Activated B cell treated with CpG ODN at 0.5 μM for 24 hours (primary cell): Measurements from ENCODE around the gene PHACTR3. TPM values are rescaled to one million over a fixed set of nuclear protein-coding genes. Genes with fewer than 3 reads are reported as not detected.

Source experiments
- ATAC-seq: fragments of 200-7000 bp; cut with Tn5 transposase; one replicate; pipeline ENCODE4 v1.10.0; 2021; ENCODE audit warnings: low read depth, mild to moderate bottlenecking, moderate library complexity
- CTCF ChIA-PET: fragments of 350-600 bp; sonication (Branson Sonifier 250); formaldehyde crosslinking; loops from one replicate; lab custom pipeline; 2021; ENCODE audit warnings: antibody characterized with exemption; lab: Charles Lee
- POLR2A ChIA-PET: fragments of 350-600 bp; sonication (Branson Sonifier 250); formaldehyde crosslinking; loops from one replicate; lab custom pipeline; 2021; ENCODE audit warnings: antibody characterized with exemption; lab: Charles Lee
- DNase-seq: peaks from one replicate; pipeline ENCODE4 v3.0.0; 2022
- H3K27ac Mint-ChIP-seq: one replicate; pipeline ENCODE4 v1.8.0; 2020; ENCODE audit warnings: mixed read lengths
- H3K27me3 Mint-ChIP-seq: one replicate; pipeline ENCODE4 v1.8.0; 2021; ENCODE audit warnings: mixed read lengths
- H3K36me3 Mint-ChIP-seq: one replicate; pipeline ENCODE4 v1.8.0; 2021; ENCODE audit warnings: low read depth, mixed read lengths
- H3K4me1 Mint-ChIP-seq: one replicate; pipeline ENCODE4 v1.8.0; 2021; ENCODE audit warnings: mixed read lengths
- H3K4me3 Mint-ChIP-seq: one replicate; pipeline ENCODE4 v1.8.0; 2020; ENCODE audit warnings: mild to moderate bottlenecking, mixed read lengths
- H3K9me3 Mint-ChIP-seq: one replicate; pipeline ENCODE4 v1.8.0; 2020; ENCODE audit warnings: mixed read lengths
- intact Hi-C: fragments of 100-400 bp; cut with micrococcal nuclease; formaldehyde crosslinking; loops from one replicate; pipeline ENCODE4 v1.15.1; 2024
- total RNA-seq: library from RNA; stranded (reverse); gene quantifications from 2 replicates; pipeline ENCODE4 v1.2.3, GENCODE V29; 2022
- TF ChIP-seq, protein P1 (sequence below): fragments of 200-600 bp; IDR thresholded peaks from one replicate; pipeline ENCODE4 v1.8.0; 2022; ENCODE audit warnings: antibody characterized with exemption, mild to moderate bottlenecking

The PHACTR3 gene
- total RNA-seq, 1 donor from 2014 or later = not detected

DNA sequence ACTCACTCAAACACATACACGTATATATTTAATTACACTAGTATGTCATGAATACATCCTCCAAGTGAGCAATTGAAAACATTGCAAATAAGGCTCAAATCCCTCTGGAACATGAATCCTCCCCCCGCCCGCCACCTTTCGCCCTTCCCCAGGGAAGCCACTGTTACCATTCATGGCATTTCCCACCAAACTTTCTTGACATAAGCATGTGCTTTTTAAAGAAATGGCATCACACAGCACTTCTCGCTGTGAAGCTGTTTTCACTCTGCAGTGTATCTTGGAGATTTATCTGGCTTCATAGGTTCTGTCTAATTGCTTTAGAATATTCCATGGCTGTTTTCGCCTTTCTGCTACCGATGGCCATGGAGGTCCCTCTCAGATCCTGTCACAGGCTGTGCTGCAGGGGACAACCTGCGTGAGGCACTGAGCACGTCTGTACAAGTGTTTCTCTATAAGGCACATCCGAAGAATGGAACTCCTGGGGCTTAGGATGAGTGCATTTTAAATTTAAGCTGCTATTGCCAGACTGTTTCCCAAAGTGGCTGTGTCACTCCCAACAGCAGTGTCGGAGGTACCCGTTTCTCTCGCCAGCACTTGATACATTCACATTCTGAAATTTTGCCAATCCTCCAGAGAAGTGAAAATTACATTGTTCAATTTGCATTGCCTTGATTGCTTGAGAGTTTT lies 22.2 kb upstream of the PHACTR3 start:
- Mint-ChIP-seq H3K27ac (no peak overlapping the region), H3K36me3 (no peaks in the 10 kb centered on the region), H3K4me1 (no peaks in the 10 kb centered on the region), H3K4me3 (no peak overlapping the region), H3K9me3 (no peaks in the 10 kb centered on the region), H3K27me3 (peaks cover 21% of the 10 kb centered on the region)
- intact Hi-C loops = no loop called here
- ChIA-PET POLR2A (no interaction called here), CTCF (interaction anchor here (0.9 to 1.1 kb wide), 2 partner anchors 10 to 12 kb away, joined by 3 to 4 read pairs; no protein-coding TSS in a partner anchor)
- DNase-seq (no peak), ATAC-seq (no peak)
- TF ChIP-seq, protein P1, sequence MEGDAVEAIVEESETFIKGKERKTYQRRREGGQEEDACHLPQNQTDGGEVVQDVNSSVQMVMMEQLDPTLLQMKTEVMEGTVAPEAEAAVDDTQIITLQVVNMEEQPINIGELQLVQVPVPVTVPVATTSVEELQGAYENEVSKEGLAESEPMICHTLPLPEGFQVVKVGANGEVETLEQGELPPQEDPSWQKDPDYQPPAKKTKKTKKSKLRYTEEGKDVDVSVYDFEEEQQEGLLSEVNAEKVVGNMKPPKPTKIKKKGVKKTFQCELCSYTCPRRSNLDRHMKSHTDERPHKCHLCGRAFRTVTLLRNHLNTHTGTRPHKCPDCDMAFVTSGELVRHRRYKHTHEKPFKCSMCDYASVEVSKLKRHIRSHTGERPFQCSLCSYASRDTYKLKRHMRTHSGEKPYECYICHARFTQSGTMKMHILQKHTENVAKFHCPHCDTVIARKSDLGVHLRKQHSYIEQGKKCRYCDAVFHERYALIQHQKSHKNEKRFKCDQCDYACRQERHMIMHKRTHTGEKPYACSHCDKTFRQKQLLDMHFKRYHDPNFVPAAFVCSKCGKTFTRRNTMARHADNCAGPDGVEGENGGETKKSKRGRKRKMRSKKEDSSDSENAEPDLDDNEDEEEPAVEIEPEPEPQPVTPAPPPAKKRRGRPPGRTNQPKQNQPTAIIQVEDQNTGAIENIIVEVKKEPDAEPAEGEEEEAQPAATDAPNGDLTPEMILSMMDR = no peak

DNA sequence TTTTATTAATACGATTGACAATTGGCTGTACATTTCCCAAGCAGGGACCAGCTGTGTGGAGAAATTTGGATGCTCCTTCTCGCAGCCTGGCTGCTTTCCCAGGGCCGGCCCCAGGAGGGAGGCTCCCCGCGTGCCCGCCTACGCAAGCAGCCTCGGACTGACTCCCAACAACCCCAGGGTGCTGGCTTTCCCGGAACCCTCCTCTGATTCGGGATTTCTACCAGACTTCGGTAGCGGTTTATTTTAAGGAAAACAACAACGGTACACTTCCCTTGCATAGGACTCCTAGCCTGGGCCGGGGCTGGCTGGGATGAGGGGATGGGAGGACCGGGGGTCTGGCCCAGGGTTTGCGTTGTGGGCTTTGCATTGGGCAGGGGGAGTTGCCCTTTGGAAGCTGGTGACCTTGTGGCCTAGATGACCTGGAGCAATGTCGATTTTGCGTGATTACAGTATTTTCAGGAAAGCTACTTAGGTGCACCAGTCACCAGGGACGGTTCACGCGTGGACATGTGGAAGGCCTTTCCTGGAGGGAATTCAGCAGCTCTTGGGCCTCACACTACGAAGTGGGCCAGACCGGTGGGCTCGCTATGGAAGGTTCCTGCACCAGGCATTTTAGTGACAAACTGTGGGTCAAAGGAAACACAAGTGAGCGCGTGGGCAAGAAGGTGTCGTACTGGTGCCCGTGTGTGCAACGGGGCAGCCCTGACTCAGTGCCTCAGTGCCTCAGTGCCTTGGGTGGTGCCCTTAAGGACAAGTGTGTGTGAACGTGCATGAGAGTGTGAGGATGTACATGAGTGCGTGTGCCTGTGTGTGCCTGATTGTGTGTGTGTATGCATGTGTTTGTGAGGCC lies 20.7 kb upstream of the PHACTR3 start:
- Mint-ChIP-seq H3K27me3 (peaks cover 12% of the 10 kb centered on the region), H3K4me1 (no peaks in the 10 kb centered on the region), H3K27ac (no peak overlapping the region), H3K36me3 (no peaks in the 10 kb centered on the region), H3K4me3 (no peak overlapping the region), H3K9me3 (no peaks in the 10 kb centered on the region)
- TF ChIP-seq, protein P1 = no peak
- POLR2A ChIA-PET = no interaction called here
- DNase-seq (no peak), ATAC-seq (no peak)
- CTCF ChIA-PET = no interaction called here
- intact Hi-C loops = no loop called here

DNA sequence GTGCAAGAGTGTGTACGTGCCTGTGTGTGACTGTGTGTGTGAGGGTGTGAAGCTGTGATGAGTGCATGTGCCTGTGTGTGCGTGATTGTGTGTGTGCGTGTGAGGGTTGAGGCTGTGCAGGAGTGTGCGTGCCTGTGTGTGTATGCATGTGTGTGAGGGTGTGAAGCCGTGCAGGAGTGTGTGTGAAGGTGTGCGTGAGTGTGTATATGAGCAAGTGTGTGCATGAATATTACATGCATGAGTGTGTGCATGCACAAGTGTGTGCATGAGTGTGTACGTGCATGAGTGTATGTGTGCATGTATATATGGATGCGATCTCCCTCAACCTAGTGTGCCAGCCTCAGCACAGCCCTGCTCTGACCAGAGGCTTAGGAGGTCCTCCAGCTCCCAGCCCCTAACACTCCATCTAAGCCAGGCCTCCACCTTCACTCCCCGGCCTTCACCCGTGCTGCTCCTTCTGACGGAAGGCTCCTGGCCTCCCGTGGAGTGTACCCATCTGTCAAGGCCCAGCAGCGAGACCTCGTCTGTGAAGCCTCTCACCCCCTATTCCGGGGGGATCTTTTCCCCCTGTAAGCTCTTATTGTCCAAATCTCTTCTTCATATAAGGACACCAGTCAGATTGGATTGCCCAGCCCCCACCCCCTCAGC lies 19.9 kb upstream of the PHACTR3 start:
- TF ChIP-seq, protein P1 = no peak
- no peaks in the 10 kb centered on the region for H3K4me1 Mint-ChIP-seq
- H3K36me3 Mint-ChIP-seq = no peaks in the 10 kb centered on the region
- no peak overlapping the region for H3K4me3 Mint-ChIP-seq
- ChIA-PET CTCF (no interaction called here), POLR2A (no interaction called here)
- DNase-seq (no peak), ATAC-seq (no peak)
- H3K27ac Mint-ChIP-seq = no peak overlapping the region
- H3K27me3 Mint-ChIP-seq = peaks cover 8% of the 10 kb centered on the region
- intact Hi-C loops = no loop called here
- H3K9me3 Mint-ChIP-seq = no peaks in the 10 kb centered on the region

DNA sequence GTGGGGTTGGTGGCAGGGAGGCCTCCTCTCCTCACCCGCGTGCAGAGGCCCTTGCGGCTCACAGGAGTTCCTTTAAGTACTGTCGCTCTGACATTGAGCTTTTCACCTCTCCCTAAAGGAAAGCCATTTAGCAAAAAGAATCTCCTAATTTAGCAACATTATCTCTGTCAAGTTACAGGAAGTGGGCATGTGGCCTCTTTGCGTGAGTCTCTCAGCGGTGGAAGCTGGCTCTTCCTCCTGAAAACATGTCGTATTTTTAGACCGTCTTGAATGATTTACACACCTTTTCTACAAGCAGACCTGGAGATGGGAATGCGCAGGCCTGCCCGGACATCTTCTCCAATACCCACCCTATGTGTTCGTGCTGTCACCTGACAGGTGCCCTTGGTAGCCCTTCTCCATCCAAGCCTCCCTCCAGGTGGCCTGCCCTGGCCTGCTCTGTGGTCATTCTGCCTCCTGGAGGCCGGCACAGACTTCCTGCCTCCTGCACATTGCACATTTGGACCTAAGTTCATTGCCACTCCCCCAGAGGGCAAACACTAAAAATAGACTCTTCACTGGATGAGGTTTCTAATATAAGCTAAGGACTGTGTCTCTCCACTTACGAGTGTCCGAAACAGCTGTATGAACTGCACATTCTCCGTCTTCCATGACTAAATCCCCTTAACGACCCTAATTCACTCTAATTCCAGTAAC lies 18.5 kb upstream of the PHACTR3 start:
- H3K27me3 Mint-ChIP-seq = no peaks in the 10 kb centered on the region
- DNase-seq (no peak), ATAC-seq (no peak)
- ChIA-PET POLR2A (no interaction called here), CTCF (no interaction called here)
- H3K36me3 Mint-ChIP-seq = no peaks in the 10 kb centered on the region
- H3K4me1 Mint-ChIP-seq = no peaks in the 10 kb centered on the region
- H3K4me3 Mint-ChIP-seq = no peak overlapping the region
- H3K27ac Mint-ChIP-seq = no peak overlapping the region
- H3K9me3 Mint-ChIP-seq = peaks cover 4% of the 10 kb centered on the region
- intact Hi-C loops = no loop called here
- TF ChIP-seq, protein P1 = no peak
